Body of pancreas (tissue), 4 donors: ENCODE results near the gene PITPNB. TPM values are rescaled to one million over a fixed set of nuclear protein-coding genes. Genes with fewer than 3 reads are reported as not detected.

Experiments
- ATAC-seq: fragments of 150-250 bp; one replicate; pipeline ENCODE4 v1.9.1; 2016
- DNase-seq, 4 donors: peaks; one replicate each; pipeline ENCODE4 v3.0.0-alpha.2; 2019
- H3K27ac ChIP-seq, 4 donors: fragments of 200-600 bp; sonication (generic); 1 replicate in 3 of 4; 2 replicates in 1 of 4; pipeline versions ENCODE4 v1.5.1 to v1.6.1; 2016 to 2019; ENCODE audit warnings: mild to moderate bottlenecking in 1 of 4, mixed read lengths in 1 of 4, moderate library complexity in 1 of 4
- H3K27me3 ChIP-seq, 2 donors: fragments of 200-600 bp; sonication (generic); one replicate each; pipeline ENCODE4 v1.6.0; 2016; ENCODE audit warnings: mild to moderate bottlenecking in 1 of 2
- H3K36me3 ChIP-seq, 2 donors: fragments of 200-600 bp; sonication (generic); replicated peaks in 1 of 2; 2 replicates each; pipeline ENCODE4 v1.5.1; 2016; ENCODE audit warnings: low read depth in 2 of 2; ENCODE audit not compliant: insufficient read depth in 1 of 2
- H3K4me1 ChIP-seq: fragments of 200-600 bp; sonication (generic); one replicate; pipeline ENCODE4 v1.6.0; 2016
- H3K4me3 ChIP-seq, 2 donors: fragments of 200-600 bp; sonication (generic); 1 replicate in 1 of 2; 2 replicates in 1 of 2; pipeline ENCODE4 v1.5.1; 2016 to 2019
- H3K9me3 ChIP-seq, 3 donors: fragments of 200-600 bp; sonication (generic); 1 replicate in 2 of 3; 2 replicates in 1 of 3; pipeline ENCODE4 v1.5.1; 2016
- CTCF ChIP-seq, 7 experiments: fragments of 450-650 bp in 4 of 7; fragments of 200-600 bp in 3 of 7; sonication (generic) in 3 of 7; IDR thresholded peaks; one replicate each; pipeline ENCODE4 v1.5.1; 2016 to 2019; ENCODE audit warnings: antibody characterized with exemption in 7 of 7
- POLR2A ChIP-seq, 3 donors: fragments of 450-650 bp; IDR thresholded peaks; one replicate each; pipeline ENCODE4 v1.6.1; 2016; ENCODE audit warnings: antibody characterized with exemption in 3 of 3, mild to moderate bottlenecking in 2 of 3
- WGBS, 2 donors: methylation state at CpG; one replicate each; pipeline ENCODE4 v1.1.5; 2017; 5-methylcytosine and 5-hydroxymethylcytosine counted together
- intact Hi-C: fragments of 100-400 bp; cut with DNase I; formaldehyde crosslinking; loops from one replicate; pipeline ENCODE4 v1.15.1; 2023
- total RNA-seq, 2 donors: library from RNA; depleted of rRNA; stranded (reverse); fragments of >200 nt; gene quantifications; one replicate each; pipeline ENCODE4 v1.1.0, GENCODE V29; 2016

PITPNB gene
- total RNA-seq, 2 donors from 2014 or later, result 21.3 to 39.6 TPM

- TF ChIP-seq POLR2A (IDR thresholded peaks at IDR 0.05), result no peak
- TF ChIP-seq CTCF (IDR thresholded peaks at IDR 0.05), result no peak
These were observed 75.6 kb downstream of the PITPNB start for GRCh38 chr22:27843441-27843840.

GRCh38 chr22:27842669-27843431 is 76.2 kb downstream of the PITPNB start:
- WGBS, 2 donors, result 68% methylated on average over 15 of the region's 15 CpGs
- Histone ChIP-seq H3K27ac (peak overlapping the region in 1 of 4 donors; percentile 5), H3K27me3 (no peaks in the 10 kb centered on the region), H3K36me3 (no peaks in the 10 kb centered on the region), H3K4me3 (no peak overlapping the region), H3K9me3 (no peaks in the 10 kb centered on the region), H3K4me1 (peaks cover 9% of the 10 kb centered on the region)
- no peak for DNase-seq
- TF ChIP-seq CTCF (IDR thresholded peaks at IDR 0.05) (no peak), POLR2A (IDR thresholded peaks at IDR 0.05) (no peak)
- intact Hi-C loops, result no loop called here
- ATAC-seq, result peak; percentile 41

More at GRCh38 chr22:27843441-27843840, 75.6 kb downstream of the PITPNB start:
- H3K27ac ChIP-seq, result no peak overlapping the region
- no peak for ATAC-seq
- no peaks in the 10 kb centered on the region for H3K27me3 ChIP-seq
- no peak overlapping the region for H3K4me3 ChIP-seq
- H3K4me1 ChIP-seq, result peaks cover 9% of the 10 kb centered on the region
- no peaks in the 10 kb centered on the region for H3K36me3 ChIP-seq
- no peaks in the 10 kb centered on the region for H3K9me3 ChIP-seq
- 69 to 70% methylated on average over 6 to 7 of the region's 7 CpGs for WGBS, 2 donors
- no peak for DNase-seq
- intact Hi-C loops, result no loop called here

GRCh38 chr22:27842201-27842600 is 76.9 kb downstream of the PITPNB start:
- ATAC-seq (no peak), DNase-seq (no peak)

GRCh38 chr22:27840436-27840835 is 78.6 kb downstream of the PITPNB start:
- DNase-seq (no peak), ATAC-seq (no peak)
- no peak for TF ChIP-seq POLR2A (IDR thresholded peaks at IDR 0.05)
- no peak for TF ChIP-seq CTCF (IDR thresholded peaks at IDR 0.05)
- WGBS, 2 donors, result 89 to 91% methylated on average over 6 to 7 of the region's 7 CpGs
- H3K9me3 ChIP-seq, result no peaks in the 10 kb centered on the region
- no peak overlapping the region for H3K4me3 ChIP-seq
- H3K4me1 ChIP-seq, result peaks cover 9% of the 10 kb centered on the region
- H3K36me3 ChIP-seq, result no peaks in the 10 kb centered on the region
- intact Hi-C loops, result no loop called here
- H3K27me3 ChIP-seq, result no peaks in the 10 kb centered on the region
- no peak overlapping the region for H3K27ac ChIP-seq

More at GRCh38 chr22:27842201-27842600, 76.9 kb downstream of the PITPNB start:
- Histone ChIP-seq H3K9me3 (no peaks in the 10 kb centered on the region), H3K4me1 (peaks cover 9% of the 10 kb centered on the region), H3K36me3 (no peaks in the 10 kb centered on the region), H3K27ac (peak overlapping the region in 1 of 4 donors; percentile 5), H3K4me3 (no peak overlapping the region), H3K27me3 (no peaks in the 10 kb centered on the region)
- TF ChIP-seq POLR2A (IDR thresholded peaks at IDR 0.05) (no peak), CTCF (IDR thresholded peaks at IDR 0.05) (no peak)
- intact Hi-C loops, result no loop called here
- WGBS, 2 donors, result 81% methylated on average over 1 of the region's 1 CpG; no CpG with 5 or more reads in 1 of the 2 donors
